HEK293 (cell line): ENCODE results near the gene ZBTB17.

Experiments
- CTCF ChIA-PET: fragments of 350-600 bp; formaldehyde crosslinking; extraction: SDS; loops from one replicate; lab custom pipeline; 2021; ENCODE audit warnings: antibody characterized with exemption; lab: Yijun Ruan, JAX
- POLR2A ChIA-PET: fragments of 300-600 bp; formaldehyde crosslinking; extraction: SDS; loops from one replicate; lab custom pipeline; 2020; ENCODE audit warnings: antibody characterized with exemption, inconsistent platforms; lab: Yijun Ruan, JAX
- H3K27ac ChIP-seq: fragments of 200-500 bp; sonication (Bioruptor generic); 2 replicates; pipeline ENCODE4 v1.5.1; 2014; ENCODE audit warnings: low read depth, low read length, control low read depth, inconsistent platforms; ENCODE audit errors: extremely low read depth
- H3K36me3 ChIP-seq, 2 experiments: fragments of 200-500 bp in 1 of 2; sonication (Bioruptor generic) in 1 of 2; 1 replicate in 1 of 2; 2 replicates in 1 of 2; pipeline ENCODE4 v1.5.1; 2014 to 2017; ENCODE audit warnings: inconsistent platforms in 2 of 2, low read length in 2 of 2; ENCODE audit not compliant: control insufficient read depth in 2 of 2, insufficient read depth in 1 of 2
- H3K4me1 ChIP-seq: fragments of 200-500 bp; sonication (Bioruptor generic); 2 replicates; pipeline ENCODE4 v1.5.1; 2014; ENCODE audit warnings: mild to moderate bottlenecking, low read length, inconsistent platforms; ENCODE audit not compliant: control insufficient read depth, insufficient read depth
- H3K4me3 ChIP-seq: 2 replicates; pipeline ENCODE4 v1.5.1; 2011; ENCODE audit warnings: low read depth, mild to moderate bottlenecking, control low read depth, low read length, moderate library complexity
- H3K9me3 ChIP-seq: fragments of 200-500 bp; sonication (Bioruptor generic); 2 replicates; pipeline ENCODE4 v1.5.1; 2014; ENCODE audit warnings: low read depth, low read length, inconsistent platforms; ENCODE audit not compliant: control insufficient read depth, insufficient read depth
- BCL11A ChIP-seq: fragments of 450-650 bp; formaldehyde crosslinking; IDR thresholded peaks from 2 replicates; pipeline ENCODE4 v1.5.1; 2016; ENCODE audit warnings: low read depth, missing biosample characterization, missing genetic modification characterization
- CTCF ChIP-seq: fragments of 450-650 bp; formaldehyde crosslinking; IDR thresholded peaks from 2 replicates; pipeline ENCODE4 v1.5.1; 2016; ENCODE audit warnings: missing biosample characterization, missing genetic modification characterization
- MEIS1 ChIP-seq: sonication (generic); formaldehyde crosslinking; IDR thresholded peaks from 2 replicates; pipeline ENCODE4 v1.8.1; 2022; ENCODE audit warnings: missing genetic modification reagents, mild to moderate bottlenecking, borderline replicate concordance
- MYNN ChIP-seq: fragments of 450-650 bp; formaldehyde crosslinking; IDR thresholded peaks from 2 replicates; pipeline ENCODE4 v1.5.1; 2016; ENCODE audit warnings: missing biosample characterization, missing genetic modification characterization, borderline replicate concordance
- PRDM10 ChIP-seq: fragments of 450-650 bp; formaldehyde crosslinking; IDR thresholded peaks from 2 replicates; pipeline ENCODE4 v1.5.1; 2016; ENCODE audit warnings: missing biosample characterization, missing genetic modification characterization
- SALL2 ChIP-seq: fragments of 450-650 bp; formaldehyde crosslinking; IDR thresholded peaks from 2 replicates; pipeline ENCODE4 v1.5.0; 2017; ENCODE audit warnings: missing biosample characterization, mild to moderate bottlenecking, missing genetic modification characterization, borderline replicate concordance
- SP3 ChIP-seq: fragments of 450-650 bp; formaldehyde crosslinking; IDR thresholded peaks from 2 replicates; pipeline ENCODE4 v1.5.1; 2016; ENCODE audit warnings: missing biosample characterization, missing genetic modification characterization
- TSHZ1 ChIP-seq: fragments of 450-650 bp; formaldehyde crosslinking; IDR thresholded peaks from 2 replicates; pipeline ENCODE4 v1.5.1; 2016; ENCODE audit warnings: missing biosample characterization, missing genetic modification characterization, borderline replicate concordance
- WT1 ChIP-seq: fragments of 450-650 bp; formaldehyde crosslinking; IDR thresholded peaks from 2 replicates; pipeline ENCODE4 v1.5.1; 2016; ENCODE audit warnings: missing biosample characterization, missing genetic modification characterization
- YY2 ChIP-seq: fragments of 450-650 bp; formaldehyde crosslinking; IDR thresholded peaks from 2 replicates; pipeline ENCODE4 v1.5.1; 2016; ENCODE audit warnings: missing biosample characterization, missing genetic modification characterization
- ZFHX2 ChIP-seq: fragments of 450-650 bp; formaldehyde crosslinking; conservative IDR thresholded peaks from 2 replicates; pipeline ENCODE4 v1.5.1; 2016; ENCODE audit warnings: missing biosample characterization, missing genetic modification characterization
- ZNF2 ChIP-seq: fragments of 450-650 bp; formaldehyde crosslinking; IDR thresholded peaks from 2 replicates; pipeline ENCODE4 v1.5.1; 2016; ENCODE audit warnings: missing biosample characterization, missing genetic modification characterization
- ZNF239 ChIP-seq: fragments of 450-650 bp; formaldehyde crosslinking; IDR thresholded peaks from 2 replicates; pipeline ENCODE4 v1.5.1; 2016; ENCODE audit warnings: missing biosample characterization, missing genetic modification characterization
- ZNF324 ChIP-seq: fragments of 450-650 bp; formaldehyde crosslinking; IDR thresholded peaks from 2 replicates; pipeline ENCODE4 v1.5.1; 2016; ENCODE audit warnings: missing biosample characterization, missing genetic modification characterization
- ZNF423 ChIP-seq: fragments of 450-650 bp; formaldehyde crosslinking; IDR thresholded peaks from 2 replicates; pipeline ENCODE4 v1.5.1; 2016; ENCODE audit warnings: missing biosample characterization, missing genetic modification characterization
- ZNF580 ChIP-seq: fragments of 450-650 bp; formaldehyde crosslinking; IDR thresholded peaks from 2 replicates; pipeline ENCODE4 v1.5.1; 2016; ENCODE audit warnings: missing biosample characterization, missing genetic modification characterization
- ZNF654 ChIP-seq: fragments of 450-650 bp; formaldehyde crosslinking; IDR thresholded peaks from 2 replicates; pipeline ENCODE4 v1.5.1; 2016; ENCODE audit warnings: low read depth, missing biosample characterization, missing genetic modification characterization
- ZNF664 ChIP-seq: fragments of 450-650 bp; formaldehyde crosslinking; IDR thresholded peaks from 2 replicates; pipeline ENCODE4 v1.5.1; 2016; ENCODE audit warnings: missing biosample characterization, missing genetic modification characterization

Gene ZBTB17

GRCh38 chr1:16009030-16009460, 33.1 kb upstream of the ZBTB17 start (continued):
- TF ChIP-seq ZNF324 (tag by site-specific recombination) (no peak), ZNF239 (tag by site-specific recombination) (no peak), MEIS1 (CRISPR knock-in tag) (no peak), BCL11A (tag by site-specific recombination) (no peak), ZNF2 (peak; percentile 42; the same call in 1 of the 2 replicates), ZNF580 (tag by site-specific recombination) (no peak)

- H3K4me1 ChIP-seq = no peaks in the 10 kb centered on the region
- H3K36me3 ChIP-seq = no peaks in the 10 kb centered on the region
- CTCF ChIA-PET = interaction anchor here (0.6 to 4.7 kb wide), 14 partner anchors 11 to 216 kb away, joined by 3 to 47 read pairs (median 6); partner anchors contain the start of genes FAM131C and HSPB7
- no peak overlapping the region for H3K4me3 ChIP-seq
- H3K9me3 ChIP-seq = no peaks in the 10 kb centered on the region
- H3K27ac ChIP-seq = no peak overlapping the region
- no peak for TF ChIP-seq ZNF423 (tag by site-specific recombination)
- no peak for TF ChIP-seq ZNF654 (tag by site-specific recombination)
- no peak for TF ChIP-seq SALL2 (tag by site-specific recombination)
- no peak for TF ChIP-seq WT1
- no peak for TF ChIP-seq MYNN
- no peak for TF ChIP-seq YY2 (tag by site-specific recombination)
- TF ChIP-seq TSHZ1 (tag by site-specific recombination) = no peak
- TF ChIP-seq CTCF (tag by site-specific recombination) = no peak
- POLR2A ChIA-PET = no interaction called here
Measured at GRCh38 chr1:16007671-16008341, 31.9 kb upstream of the ZBTB17 start.

- H3K36me3 ChIP-seq = no peaks in the 10 kb centered on the region
- ChIA-PET POLR2A (no interaction called here), CTCF (interaction anchor here (0.6 to 4.7 kb wide), 13 partner anchors 12 to 215 kb away, joined by 3 to 47 read pairs (median 4); partner anchors contain the start of gene HSPB7)
- no peaks in the 10 kb centered on the region for H3K4me1 ChIP-seq
- no peak overlapping the region for H3K4me3 ChIP-seq
- H3K9me3 ChIP-seq = no peaks in the 10 kb centered on the region
- TF ChIP-seq SP3 (no peak), PRDM10 (peak; percentile 94), ZFHX2 (tag by site-specific recombination) (peak; percentile 33; the same call in 1 of the 2 replicates), ZNF664 (peak; percentile 95), ZNF654 (tag by site-specific recombination) (0 out of 2 replicates have a peak, but pooled peaks have one; percentile 20)
- H3K27ac ChIP-seq = no peak overlapping the region
Measured at GRCh38 chr1:16006552-16007485, 30.9 kb upstream of the ZBTB17 start.
